GM19455 (cell line): ENCODE results near the gene FGF14.
"Not testable (repeated sequence)": the region's sequence is repeated elsewhere in the genome, so short reads cannot be mapped to it uniquely, and the experiment has no call there.

Experiments used
- ATAC-seq: cut with Tn5 transposase; IDR thresholded peaks from one replicate; pipeline ENCODE4 v1.9.1; 2021; ENCODE audit not compliant: unreplicated experiment

The FGF14 gene

GRCh38 chr13:102049853-102050252, 352.0 kb downstream of the FGF14 start:
- no peak for ATAC-seq

GRCh38 chr13:102045731-102046130, 356.1 kb downstream of the FGF14 start:
- ATAC-seq: no peak

GRCh38 chr13:102042746-102043145, 359.1 kb downstream of the FGF14 start:
- ATAC-seq: no peak

- no peak for ATAC-seq
Observed at GRCh38 chr13:102041544-102041943, 360.3 kb downstream of the FGF14 start.

- ATAC-seq: no peak
Observed at GRCh38 chr13:102040812-102041211, 361.0 kb downstream of the FGF14 start.

GRCh38 chr13:102039264-102039663, 362.6 kb downstream of the FGF14 start:
- ATAC-seq: no peak

- no peak for ATAC-seq
Observed at GRCh38 chr13:102038787-102039186, 363.1 kb downstream of the FGF14 start.

- ATAC-seq: no peak
Observed at GRCh38 chr13:102035969-102036368, 365.9 kb downstream of the FGF14 start.

GRCh38 chr13:102033857-102034331, 368.0 kb downstream of the FGF14 start:
- ATAC-seq: no peak

GRCh38 chr13:102033386-102033785, 368.5 kb downstream of the FGF14 start:
- ATAC-seq: no peak

GRCh38 chr13:102028868-102029267, 373.0 kb downstream of the FGF14 start:
- ATAC-seq: no peak

GRCh38 chr13:102028206-102028605, 373.6 kb downstream of the FGF14 start:
- ATAC-seq: no peak

- no peak for ATAC-seq
Observed at GRCh38 chr13:102021777-102022176, 380.1 kb downstream of the FGF14 start.

- ATAC-seq: no peak
Observed at GRCh38 chr13:102020611-102021216, 381.1 kb downstream of the FGF14 start.

- ATAC-seq: no peak
Observed at GRCh38 chr13:102018716-102019115, 383.1 kb downstream of the FGF14 start.

GRCh38 chr13:102017248-102017647, 384.6 kb downstream of the FGF14 start:
- no peak for ATAC-seq

GRCh38 chr13:102012299-102013293, 389.3 kb downstream of the FGF14 start:
- no peak for ATAC-seq

- ATAC-seq: not testable (repeated sequence)
Observed at GRCh38 chr13:102011455-102011854, 390.4 kb downstream of the FGF14 start.

GRCh38 chr13:102003848-102004570, 397.8 kb downstream of the FGF14 start:
- no peak for ATAC-seq

GRCh38 chr13:102002287-102002686, 399.6 kb downstream of the FGF14 start:
- ATAC-seq: no peak

- ATAC-seq: no peak
Observed at GRCh38 chr13:102000764-102001163, 401.1 kb downstream of the FGF14 start.
